HS-5 (cell line): ENCODE results near the gene SLC44A1.

ENCODE experiments used
- DNase-seq: peaks from one replicate; pipeline ENCODE4 v3.0.0-alpha.2; 2012; ENCODE audit warnings: low read depth

Gene SLC44A1

GRCh38 chr9:105305856-105306255 is 61.4 kb downstream of the SLC44A1 start:
- no peak for DNase-seq

- DNase-seq, result no peak
Measured at GRCh38 chr9:105306351-105307140, 62.1 kb downstream of the SLC44A1 start.

GRCh38 chr9:105307591-105308130 is 63.2 kb downstream of the SLC44A1 start:
- no peak for DNase-seq

- no peak for DNase-seq
Measured at GRCh38 chr9:105308461-105309341, 64.2 kb downstream of the SLC44A1 start.

GRCh38 chr9:105309531-105309931 is 65.1 kb downstream of the SLC44A1 start:
- DNase-seq, result no peak

- DNase-seq, result no peak
Measured at GRCh38 chr9:105311306-105311705, 66.9 kb downstream of the SLC44A1 start.

- DNase-seq, result no peak
Measured at GRCh38 chr9:105313238-105313637, 68.8 kb downstream of the SLC44A1 start.

GRCh38 chr9:105316703-105317102 is 72.3 kb downstream of the SLC44A1 start:
- no peak for DNase-seq

- DNase-seq, result no peak
Measured at GRCh38 chr9:105318729-105319191, 74.3 kb downstream of the SLC44A1 start.

GRCh38 chr9:105319202-105319813 is 74.9 kb downstream of the SLC44A1 start:
- no peak for DNase-seq

- DNase-seq, result no peak
Measured at GRCh38 chr9:105320568-105320967, 76.1 kb downstream of the SLC44A1 start.

- DNase-seq, result no peak
Measured at GRCh38 chr9:105328296-105328695, 83.8 kb downstream of the SLC44A1 start.

GRCh38 chr9:105328872-105329718 is 84.6 kb downstream of the SLC44A1 start:
- no peak for DNase-seq

- no peak for DNase-seq
Measured at GRCh38 chr9:105329719-105330062, 85.2 kb downstream of the SLC44A1 start.

GRCh38 chr9:105330201-105330600 is 85.8 kb downstream of the SLC44A1 start:
- DNase-seq, result no peak

GRCh38 chr9:105330755-105331154 is 86.3 kb downstream of the SLC44A1 start:
- DNase-seq, result no peak

- no peak for DNase-seq
Measured at GRCh38 chr9:105331160-105331559, 86.7 kb downstream of the SLC44A1 start.

GRCh38 chr9:105331755-105332154 is 87.3 kb downstream of the SLC44A1 start:
- no peak for DNase-seq

GRCh38 chr9:105332471-105332870 is 88.0 kb downstream of the SLC44A1 start:
- DNase-seq, result peak; percentile 34

- DNase-seq, result peak; percentile 9
Measured at GRCh38 chr9:105333076-105333475, 88.6 kb downstream of the SLC44A1 start.

- no peak for DNase-seq
Measured at GRCh38 chr9:105333811-105334210, 89.4 kb downstream of the SLC44A1 start.
